Placental epithelial cell (primary cell): ENCODE data around the gene TSPAN19. TPM values are rescaled to one million over a fixed set of nuclear protein-coding genes. Genes with fewer than 3 reads are reported as not detected.

Source experiments
- total RNA-seq: library from RNA; depleted of rRNA; stranded (reverse); fragments of >200 nt; gene quantifications from 2 replicates; pipeline ENCODE4 v1.2.3, GENCODE V29; 2012

The TSPAN19 gene
- total RNA-seq = not detected in 2 replicates

GRCh38 chr12:85036234-85036707, at the start of gene TSPAN19, which contains the start of gene LRRIQ1:
TSPAN19 (minus strand) TSS chr12:85036277; CDS start chr12:85029946, 6,331 bp downstream.
LRRIQ1 (plus strand) TSS chr12:85036351; CDS start chr12:85038177, 1,826 bp downstream.

Other genes with a start within 250 kb of the TSPAN19 start
- 0.79 and 3.8 TPM in 2 replicates for gene SLC6A15, start 123.5 kb downstream of the TSPAN19 start, total RNA-seq
- under 0.01 and 0.43 TPM in 2 replicates for gene LRRIQ1, start 74 bp upstream of the TSPAN19 start, total RNA-seq
- not detected in 2 replicates for gene ALX1, start 243.9 kb upstream of the TSPAN19 start, total RNA-seq